Ramos (cell line): ENCODE results near the gene ELFN1.

Source experiments
- in situ Hi-C: fragments of 300-500 bp; cut with MboI; formaldehyde crosslinking; loops from one replicate; pipeline ENCODE4 v1.14.3; 2022; ENCODE audit warnings: low sequenced_read_pairs; ENCODE audit not compliant: unreplicated experiment

Gene ELFN1

GRCh38 chr7:1661461-1661860 is 8.6 kb upstream of the ELFN1 start:
- in situ Hi-C loops = loop anchor here (5.0 to 25.0 kb wide), 2 partner anchors 96 to 676 kb away; no protein-coding TSS in a partner anchor

GRCh38 chr7:1662101-1662500 is 8.0 kb upstream of the ELFN1 start:
- in situ Hi-C loops = loop anchor here (5.0 to 25.0 kb wide), 2 partner anchors 95 to 675 kb away; no protein-coding TSS in a partner anchor

GRCh38 chr7:1662767-1663166 is 7.3 kb upstream of the ELFN1 start:
- in situ Hi-C loops = loop anchor here (5.0 to 25.0 kb wide), 2 partner anchors 95 to 675 kb away; no protein-coding TSS in a partner anchor

DNA sequence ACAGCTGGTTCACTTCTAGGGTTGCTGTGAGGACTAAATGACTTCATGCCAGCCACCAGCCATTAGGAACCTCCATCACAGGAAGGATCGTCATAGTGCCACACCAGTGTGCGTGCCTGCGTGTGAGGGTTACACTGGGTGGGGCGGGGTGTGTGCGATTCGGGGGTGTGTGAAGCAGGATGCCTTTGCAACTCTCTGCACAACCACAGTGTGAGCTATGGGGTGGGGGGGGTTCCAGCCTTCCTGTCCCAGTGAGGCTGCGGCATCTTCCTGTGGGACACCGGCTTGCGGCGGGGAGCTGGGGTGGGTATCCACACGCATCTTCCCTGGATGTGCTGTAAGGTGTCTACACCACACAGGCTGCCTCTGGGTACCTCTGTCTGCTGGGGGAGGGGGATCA is 6.9 kb upstream of the ELFN1 start:
- in situ Hi-C loops = loop anchor here (5.0 to 25.0 kb wide), 2 partner anchors 94 to 674 kb away; no protein-coding TSS in a partner anchor

- in situ Hi-C loops = loop anchor here (5.0 to 25.0 kb wide), 2 partner anchors 93 to 673 kb away; no protein-coding TSS in a partner anchor
Measured at GRCh38 chr7:1663857-1664651, 6.0 kb upstream of the ELFN1 start.

GRCh38 chr7:1664711-1665548 is 5.1 kb upstream of the ELFN1 start:
- in situ Hi-C loops = loop anchor here (5.0 to 25.0 kb wide), 2 partner anchors 92 to 672 kb away; no protein-coding TSS in a partner anchor

- in situ Hi-C loops = loop anchor here (25.0 kb wide), 1 partner anchor 672 kb away; no protein-coding TSS in a partner anchor
Measured at GRCh38 chr7:1665549-1666316, 4.3 kb upstream of the ELFN1 start.

GRCh38 chr7:1666317-1666822 is 3.7 kb upstream of the ELFN1 start:
- in situ Hi-C loops = loop anchor here (25.0 kb wide), 1 partner anchor 671 kb away; no protein-coding TSS in a partner anchor

DNA sequence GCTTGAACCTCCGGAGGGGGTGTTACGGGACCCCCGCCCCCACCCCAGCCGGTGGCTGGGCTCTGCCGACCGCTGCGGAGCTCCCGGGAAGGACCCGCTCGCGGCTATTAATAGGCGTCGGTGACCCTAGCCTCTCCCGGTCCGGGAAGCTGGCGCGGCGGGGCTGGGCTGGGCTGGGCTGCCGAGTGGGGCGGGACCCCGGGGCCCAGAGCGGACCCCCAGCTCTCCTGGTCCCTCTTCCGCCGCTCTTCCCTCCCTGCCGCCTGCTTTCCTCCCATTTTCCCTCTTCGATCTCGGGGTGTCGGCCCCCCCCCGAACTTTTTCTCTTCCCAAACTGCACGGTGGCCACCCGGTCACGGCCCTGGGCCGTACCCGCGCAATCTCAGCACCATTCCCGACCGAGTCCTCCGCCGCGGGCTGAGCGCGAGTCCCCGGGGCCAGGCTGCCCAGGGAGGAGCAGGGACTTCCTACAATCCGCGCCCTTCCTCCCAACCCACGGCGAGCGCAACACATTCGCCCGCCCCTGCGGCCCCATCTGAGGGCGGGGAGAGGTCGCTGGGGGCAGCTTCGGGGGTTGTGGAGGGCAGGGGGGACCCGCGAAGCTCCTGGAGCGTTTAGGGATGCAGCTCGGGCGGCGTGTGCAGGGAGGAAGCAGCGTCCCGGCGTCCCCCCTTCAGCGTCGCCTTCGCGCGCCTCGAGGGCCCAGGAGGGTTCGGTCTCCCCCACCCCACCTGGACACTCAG is 3.1 kb upstream of the ELFN1 start:
- in situ Hi-C loops = loop anchor here (25.0 kb wide), 1 partner anchor 670 kb away; no protein-coding TSS in a partner anchor

DNA sequence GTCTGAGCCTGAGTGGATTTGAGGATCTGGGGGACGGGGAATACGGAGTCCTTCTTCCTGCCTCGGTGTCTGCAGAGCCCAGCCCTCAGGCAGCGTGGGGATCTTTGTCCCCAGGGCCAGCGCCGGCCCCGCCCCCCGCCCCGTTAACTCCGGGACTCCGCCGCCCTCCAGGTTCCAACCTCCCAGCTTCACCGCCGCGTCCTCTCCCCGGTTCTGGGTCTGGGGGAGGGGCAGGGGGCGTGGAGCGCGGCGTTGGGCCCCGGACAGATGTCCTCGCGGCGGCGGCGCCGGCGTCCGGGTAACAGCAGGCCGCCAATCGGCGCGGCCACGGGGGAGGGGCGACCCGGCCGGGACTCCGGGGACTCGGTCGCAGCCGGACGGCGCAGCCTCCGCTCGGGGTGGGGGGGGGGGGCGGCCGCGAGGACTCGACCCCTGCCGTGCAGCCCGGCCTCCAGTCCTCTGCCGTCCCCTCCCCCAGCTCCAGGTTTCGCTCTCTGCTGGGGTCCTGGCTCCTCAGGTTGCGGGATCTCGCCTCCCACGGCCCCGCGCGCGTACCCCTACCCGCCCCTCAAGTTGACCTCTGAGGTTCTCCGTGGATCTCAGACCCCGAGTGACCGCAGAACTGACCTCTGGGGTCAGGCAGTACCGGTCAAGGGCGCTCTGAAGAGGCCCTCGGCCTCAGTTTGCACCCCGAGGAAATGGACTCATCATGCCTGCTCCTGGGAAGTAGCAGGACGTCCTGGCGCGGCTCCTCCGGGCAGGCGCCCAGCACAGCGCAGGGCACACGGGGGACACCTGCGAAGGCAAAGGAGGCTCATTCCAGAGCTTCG is 2.3 kb upstream of the ELFN1 start:
- in situ Hi-C loops = loop anchor here (25.0 kb wide), 1 partner anchor 670 kb away; no protein-coding TSS in a partner anchor

- in situ Hi-C loops = loop anchor here (25.0 kb wide), 1 partner anchor 669 kb away; no protein-coding TSS in a partner anchor
Measured at GRCh38 chr7:1668396-1669063, 1.5 kb upstream of the ELFN1 start.

GRCh38 chr7:1669064-1669951 is 769 bp upstream of the ELFN1 start:
- in situ Hi-C loops = loop anchor here (25.0 kb wide), 1 partner anchor 668 kb away; no protein-coding TSS in a partner anchor

DNA sequence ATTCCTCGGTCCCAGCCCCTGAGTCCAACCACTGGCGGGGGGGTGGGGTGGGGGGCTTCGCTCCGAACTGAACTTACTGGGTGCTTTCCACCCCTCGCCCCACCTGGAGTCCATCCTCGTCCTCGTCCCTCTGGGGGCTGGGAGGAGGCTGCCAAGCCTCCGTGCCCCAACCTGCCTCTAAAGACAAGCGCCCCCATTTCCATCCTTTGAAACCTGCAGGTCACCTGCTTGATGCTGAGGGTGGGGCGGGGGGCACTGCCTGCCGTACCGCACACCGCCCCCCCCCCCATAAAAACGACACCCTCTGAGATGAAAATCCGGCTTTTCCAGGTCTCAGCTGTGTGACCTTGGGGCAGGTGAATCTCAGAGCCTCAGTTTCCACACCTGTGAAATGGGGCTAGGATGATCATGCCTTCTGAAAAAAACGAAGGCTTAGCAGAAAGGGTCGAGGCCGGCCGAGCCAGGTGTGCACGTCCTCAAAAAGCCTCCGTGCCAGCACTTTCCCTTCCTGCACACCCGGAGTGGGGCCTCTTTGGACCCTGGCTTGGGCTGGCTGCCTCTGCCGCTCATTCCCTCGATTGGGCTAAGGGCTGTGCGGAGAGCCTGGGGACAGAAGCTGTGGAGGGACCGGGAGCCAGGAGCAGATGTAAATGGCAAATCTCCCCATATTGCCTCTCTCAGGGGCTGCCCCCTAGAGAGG is 967 bp downstream of the ELFN1 start:
- in situ Hi-C loops = loop anchor here (25.0 kb wide), 1 partner anchor 666 kb away; no protein-coding TSS in a partner anchor

GRCh38 chr7:1671594-1672451 is 1.7 kb downstream of the ELFN1 start:
- in situ Hi-C loops = loop anchor here (25.0 kb wide), 1 partner anchor 665 kb away; no protein-coding TSS in a partner anchor
